Keratinocyte (primary cell): ENCODE measurements around the gene HCFC1.

Experiments used
- CTCF ChIP-seq, 3 experiments: IDR thresholded peaks in 1 of 3; conservative IDR thresholded peaks in 1 of 3; optimal IDR thresholded peaks in 1 of 3; 2 replicates in 2 of 3; 3 replicates in 1 of 3; pipeline versions ENCODE3 to v1.5.1; 2011; ENCODE audit warnings: low read length in 3 of 3, mild to moderate bottlenecking in 3 of 3, moderate library complexity in 2 of 3, control low read depth in 1 of 3, inconsistent platforms in 1 of 3; ENCODE audit not compliant: insufficient read depth in 2 of 3; ENCODE audit errors: extremely low read depth in 1 of 3
- EZH2 ChIP-seq: IDR thresholded peaks from one replicate; pipeline ENCODE4 v1.6.1; 2012; ENCODE audit warnings: inconsistent platforms, mild to moderate bottlenecking, low read length, moderate library complexity

GRCh38 chrX:153972368-153973126 lies 929 bp upstream of the HCFC1 start, which contains the start of gene TMEM187:
- no peak for TF ChIP-seq EZH2
- TF ChIP-seq CTCF (optimal IDR thresholded peaks at IDR 0.05 in 1 of 3, IDR thresholded peaks at IDR 0.05 in 1 of 3, conservative IDR thresholded peaks at IDR 0.05 in 1 of 3; ENCODE audit: extremely low read depth in 1 of 3, insufficient read depth in 2 of 3, low read length in 3 of 3): no peak
